ENCODE data around the gene HPCA.

Gene HPCA

DNA sequence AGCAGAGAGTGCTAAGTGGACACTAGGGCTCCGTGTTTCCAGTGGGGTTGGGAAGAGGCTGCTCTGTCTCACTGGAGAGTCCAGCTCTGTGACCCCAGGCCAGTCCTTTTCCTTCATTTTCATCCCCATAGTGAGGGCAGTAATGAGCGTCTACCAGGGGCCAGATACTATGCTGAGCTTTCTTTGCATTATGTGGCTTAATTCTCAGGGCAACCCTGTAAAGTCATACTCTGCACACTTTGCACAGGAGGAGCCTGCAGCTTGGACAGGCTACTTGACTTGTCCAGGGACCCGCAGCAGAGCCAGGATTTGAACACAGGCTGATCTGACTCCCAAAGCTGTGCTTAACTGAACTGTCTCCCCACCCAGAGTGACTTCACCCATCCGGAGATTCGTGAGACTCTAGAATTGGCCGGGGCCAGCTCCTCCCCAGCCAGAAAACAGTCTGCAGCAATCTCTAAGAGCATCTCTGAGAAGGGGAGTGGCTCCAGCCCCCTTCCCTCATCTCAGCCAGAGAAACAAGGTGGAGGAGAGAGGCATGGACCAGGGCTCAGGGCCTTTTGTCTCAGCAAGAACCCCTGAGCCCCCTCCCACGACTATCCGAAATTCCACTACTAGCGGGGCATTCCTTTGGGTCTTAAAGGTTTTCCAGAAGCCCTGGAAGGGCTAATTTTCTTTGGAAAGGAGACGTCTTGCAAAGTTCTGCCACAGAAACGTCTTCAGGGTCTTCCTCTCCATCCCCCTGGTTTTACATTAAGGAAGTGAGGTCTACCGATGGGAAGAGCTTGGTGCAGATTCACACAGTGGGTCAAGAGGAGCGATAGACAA is 14.7 kb upstream of the HPCA start:
- no peak for DNase-seq

- no peak for DNase-seq
Measured at GRCh38 chr1:32872192-32872460, 14.2 kb upstream of the HPCA start.

- DNase-seq, result no peak
Measured at GRCh38 chr1:32873484-32873883, 12.8 kb upstream of the HPCA start.

- DNase-seq, result no peak
Measured at GRCh38 chr1:32874860-32875752, 11.2 kb upstream of the HPCA start.

DNA sequence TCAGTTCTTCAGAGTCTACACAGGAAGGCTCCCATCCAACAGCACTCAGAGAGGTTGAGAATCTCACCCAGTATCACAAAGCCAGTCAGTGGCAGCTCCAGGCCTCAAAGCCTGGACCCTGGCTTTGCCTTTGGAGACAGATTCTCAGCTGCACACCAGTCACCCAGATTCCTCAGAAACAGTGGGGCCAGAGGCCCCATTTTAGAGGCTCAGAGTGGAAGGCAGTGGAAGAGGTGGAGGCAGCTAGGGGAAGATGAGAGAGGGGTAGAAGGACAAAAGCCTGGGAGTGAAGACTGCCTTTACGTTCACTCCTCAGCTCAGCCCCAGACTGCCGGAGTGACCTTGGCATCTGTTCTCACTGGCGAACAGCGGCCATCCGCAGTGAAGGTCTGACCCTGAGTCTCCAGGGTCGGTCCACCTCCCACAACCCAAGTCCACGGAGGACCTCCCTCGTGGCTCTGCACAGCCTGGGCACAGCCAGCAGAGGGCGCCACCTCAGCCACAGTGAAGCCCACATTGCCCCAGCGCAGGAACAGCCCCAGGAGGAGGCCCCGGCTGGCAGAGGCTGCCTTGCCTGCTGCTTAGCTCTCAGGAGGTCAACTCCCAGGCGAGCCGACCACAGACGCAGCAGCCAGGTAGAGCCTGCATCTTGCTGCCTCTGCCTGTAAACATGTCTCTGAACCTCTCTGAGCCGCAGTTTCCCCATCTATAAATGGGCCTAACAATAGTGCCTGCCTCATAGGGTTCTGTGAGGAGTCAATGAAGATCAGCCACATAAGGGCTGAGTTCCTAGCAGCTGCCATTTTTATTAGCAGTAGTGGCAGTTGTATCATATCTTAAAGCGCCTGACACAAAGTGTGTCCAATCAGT is 9.7 kb upstream of the HPCA start:
- peak in 3 of 4 experiments; percentile 32 to 53 (median 36) for DNase-seq

DNA sequence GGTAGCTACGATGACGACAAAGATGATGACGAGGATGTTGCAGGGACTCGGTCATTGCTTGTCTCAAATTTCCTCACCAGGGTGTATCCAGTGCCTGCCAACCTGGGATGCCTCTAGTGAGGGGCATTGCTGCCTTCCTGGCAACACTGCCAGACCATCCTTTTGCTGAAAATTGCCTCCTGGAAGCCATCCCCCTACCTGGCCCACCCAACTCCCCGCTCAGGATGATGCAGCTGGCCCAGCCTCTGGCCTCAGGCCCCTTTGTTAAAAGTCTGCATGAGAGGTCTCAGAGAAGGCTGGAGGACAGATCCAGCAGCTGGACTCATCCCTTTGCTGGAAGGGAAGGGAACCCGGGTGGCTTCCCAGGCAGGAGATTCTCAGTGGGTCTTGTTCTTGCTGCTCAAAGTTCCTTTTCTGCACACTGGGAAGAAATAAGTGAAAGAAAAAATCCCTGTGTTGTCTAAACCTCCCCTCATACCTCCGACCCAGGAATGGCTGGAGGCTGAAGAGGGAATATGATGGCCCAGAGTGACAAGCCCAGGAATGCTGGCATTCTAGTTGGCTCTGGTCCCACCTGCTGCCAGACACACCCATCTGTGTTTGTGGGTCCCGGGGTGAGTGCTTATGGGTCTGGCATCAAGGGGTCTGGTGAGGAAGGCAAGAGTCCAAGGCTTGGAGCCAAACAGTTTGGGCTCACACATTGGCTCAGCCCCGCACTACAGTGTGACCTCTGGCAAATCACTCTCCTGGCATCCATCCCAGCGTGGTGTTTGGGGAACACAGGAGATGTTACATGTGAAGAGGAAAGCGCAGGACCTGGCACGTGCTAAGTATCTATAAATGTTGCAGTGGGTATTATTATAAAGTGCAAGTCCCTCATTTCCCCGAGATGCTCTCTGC is 8.8 kb upstream of the HPCA start:
- no peak for DNase-seq

GRCh38 chr1:32878183-32878582 is 8.1 kb upstream of the HPCA start:
- DNase-seq, result no peak

- DNase-seq, result no peak
Measured at GRCh38 chr1:32878637-32879041, 7.7 kb upstream of the HPCA start.

DNA sequence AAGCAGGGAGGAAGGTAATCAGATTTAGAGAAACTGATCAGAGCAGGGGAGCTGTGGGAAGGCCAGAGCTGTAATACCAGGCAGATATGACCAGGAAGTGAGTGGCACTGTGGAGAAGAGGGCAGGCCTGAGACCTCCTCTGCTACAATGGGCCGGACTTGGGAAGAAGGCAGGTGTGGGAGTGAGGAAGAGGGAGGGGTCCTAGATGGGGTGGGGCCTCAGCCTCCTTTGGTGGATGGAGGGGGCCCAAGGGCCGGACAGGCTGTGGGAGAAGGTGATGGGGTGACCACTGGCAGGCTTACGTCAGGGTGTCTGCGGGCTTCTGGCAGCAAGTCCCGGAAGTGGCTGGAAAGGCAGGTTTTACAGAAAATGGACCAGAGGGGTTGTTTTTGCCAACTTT is 5.0 kb upstream of the HPCA start:
- no peak for DNase-seq

DNA sequence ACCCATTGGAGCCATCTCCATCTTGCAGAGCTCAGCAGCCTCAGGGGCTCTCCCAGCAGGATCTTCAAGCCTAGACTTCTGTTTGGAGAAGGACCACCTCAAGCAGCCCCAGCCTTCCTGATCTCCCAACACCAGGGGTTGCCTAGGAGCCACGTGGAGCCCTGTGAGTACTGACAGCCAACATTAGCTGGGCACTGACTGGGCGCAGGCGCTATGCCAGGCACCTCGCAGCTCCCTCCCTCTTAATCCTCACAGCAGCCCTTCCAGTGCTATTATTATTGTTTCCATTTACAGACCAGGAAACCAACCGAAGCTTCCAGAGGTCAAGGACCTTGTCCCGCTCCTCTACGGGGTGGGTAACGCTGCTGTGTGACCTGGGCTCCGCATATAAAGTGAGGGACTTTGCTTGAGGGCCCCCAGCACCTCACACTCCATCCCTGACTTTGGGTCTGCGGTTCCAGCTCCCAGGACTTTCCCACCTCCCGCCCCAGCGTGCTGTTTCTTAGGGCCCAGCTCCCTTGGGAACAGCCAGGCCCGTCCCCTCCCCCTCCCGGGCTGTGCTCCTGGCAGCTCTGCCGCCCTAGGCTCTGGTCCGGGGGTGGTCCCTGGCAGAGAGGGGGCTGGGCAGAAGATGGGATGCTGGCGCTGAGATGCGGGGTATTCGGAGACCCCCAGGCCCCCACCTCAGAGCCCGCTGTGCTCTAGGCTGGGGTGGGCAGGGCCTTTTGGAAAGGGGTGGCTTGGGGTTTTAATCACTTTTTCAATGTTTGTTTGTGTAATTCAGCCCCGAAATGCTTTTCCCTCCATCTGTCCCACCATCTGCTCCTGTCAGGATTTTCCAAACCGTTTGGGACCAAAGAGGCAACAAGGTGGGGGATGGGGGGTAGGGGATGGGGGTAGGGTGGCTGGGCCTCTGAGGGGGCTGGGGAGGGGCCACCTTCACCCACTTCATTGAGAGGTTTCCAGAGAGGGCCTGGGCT is 4.1 kb upstream of the HPCA start:
- no peak for DNase-seq

DNA sequence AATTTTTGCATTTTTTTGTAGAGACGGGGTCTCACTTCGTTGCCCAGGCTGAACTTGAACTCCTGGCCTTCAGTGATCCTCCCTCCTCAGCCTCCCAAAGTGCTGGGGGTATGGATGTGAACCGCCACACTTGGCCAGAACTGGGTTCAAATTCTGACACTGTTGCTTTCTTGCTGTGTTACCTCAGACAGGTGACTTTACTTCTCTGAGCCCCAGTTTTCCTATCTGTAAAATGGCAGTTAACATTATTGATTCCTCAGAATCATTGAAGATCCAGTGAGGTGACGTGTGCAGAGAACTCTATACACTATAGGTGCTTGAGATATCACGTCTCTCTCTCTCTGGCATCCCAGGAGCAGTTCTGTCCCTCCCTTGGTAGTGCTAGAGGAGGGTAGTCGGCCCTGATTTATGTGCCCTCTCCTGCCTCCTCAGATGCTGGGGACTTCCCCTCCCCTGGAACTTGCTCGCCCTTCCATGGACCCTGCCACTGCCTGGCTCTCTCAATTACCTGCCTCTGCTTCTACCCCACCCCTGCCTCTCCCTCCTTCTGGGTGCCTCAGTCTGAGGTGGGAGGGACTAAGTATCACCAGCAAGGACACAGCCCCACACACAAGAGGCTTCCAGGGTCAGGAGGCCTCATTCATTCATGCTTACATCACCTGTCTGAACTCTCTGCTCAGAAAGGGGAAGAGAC is 2.8 kb upstream of the HPCA start:
- DNase-seq, result no peak

DNA sequence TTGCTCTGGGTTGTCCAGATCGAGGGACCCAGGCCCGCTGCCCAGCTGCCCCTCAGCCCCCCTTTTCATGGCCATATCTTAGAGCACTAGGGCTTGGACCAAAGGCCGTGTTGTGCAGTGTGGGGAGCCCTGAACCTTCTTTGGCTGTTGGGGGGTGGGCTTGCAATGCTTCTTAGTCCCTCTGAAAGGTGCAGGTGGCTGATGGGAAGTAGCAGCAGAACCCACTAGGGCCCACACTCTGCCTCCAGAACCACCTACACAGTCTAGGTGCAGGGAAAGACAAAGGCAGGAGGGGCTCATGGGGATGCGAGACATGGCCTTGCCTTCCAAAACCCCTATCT is 2.3 kb upstream of the HPCA start:
- no peak for DNase-seq

- no peak for DNase-seq
Measured at GRCh38 chr1:32884726-32885125, 1.6 kb upstream of the HPCA start.

- no peak for DNase-seq
Measured at GRCh38 chr1:32885676-32886003, 651 bp upstream of the HPCA start.

- no peak for DNase-seq
Measured at GRCh38 chr1:32886828-32887414, 630 bp downstream of the HPCA start.

DNA sequence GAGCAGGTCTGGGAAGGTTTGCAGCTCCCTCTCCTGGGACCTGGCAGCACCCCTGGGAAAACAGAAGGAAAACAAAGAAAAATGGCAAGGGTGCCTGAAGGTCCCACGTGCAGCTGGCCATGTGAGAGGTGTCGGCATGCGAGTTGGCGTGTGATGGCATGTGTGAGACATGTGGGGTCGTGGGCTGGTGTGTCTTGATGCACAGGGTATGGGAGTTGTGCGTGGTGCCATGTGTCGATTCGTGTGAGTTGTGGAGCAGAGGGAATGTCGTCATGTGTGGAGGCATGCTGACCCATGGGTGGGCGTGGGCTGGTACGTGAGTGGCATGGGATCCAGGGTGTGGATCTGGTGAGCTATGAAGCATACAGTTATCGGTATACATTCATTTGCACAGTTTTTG is 1.3 kb downstream of the HPCA start:
- no peak for DNase-seq

DNA sequence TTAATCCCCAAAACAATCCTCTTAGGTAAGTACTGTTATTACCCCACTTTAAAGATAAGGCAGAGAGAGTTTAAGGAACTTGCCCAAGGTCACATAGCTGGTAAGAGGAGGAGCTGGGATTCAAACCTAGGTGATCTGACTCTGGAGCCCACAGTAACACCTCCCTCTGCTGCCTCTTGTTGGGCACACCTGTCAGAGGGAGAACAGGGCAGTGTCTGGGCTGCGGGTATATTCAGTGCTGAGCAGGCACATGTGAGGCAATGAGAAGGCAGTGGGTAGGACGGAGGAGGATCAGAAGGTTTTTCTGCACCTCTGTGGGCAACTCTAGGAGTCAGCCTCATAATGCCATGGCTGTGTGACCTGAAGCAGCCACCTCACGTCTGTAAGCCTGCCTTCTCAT is 1.8 kb downstream of the HPCA start:
- DNase-seq, result no peak

GRCh38 chr1:32888677-32889420 is 2.6 kb downstream of the HPCA start:
- DNase-seq, result no peak

- no peak for DNase-seq
Measured at GRCh38 chr1:32889731-32890278, 3.5 kb downstream of the HPCA start.

All from activated naive CD4-positive, alpha-beta T cell (primary cell).